Endothelial cell of umbilical vein (primary cell): ENCODE results near the gene RBM3. TPM values are rescaled to one million over a fixed set of nuclear protein-coding genes. Genes with fewer than 3 reads are reported as not detected.

Experiments
- BruUV-seq: library from RNA; stranded (reverse); fragments of 400-500 nt; replicated peaks from 2 replicates; lab custom pipeline; 2021; lab: Mats Ljungman, UMichigan
- CTCF ChIA-PET: fragments of 300-600, 350-600 bp; sonication (Branson Sonifier 250); formaldehyde crosslinking; loops from one replicate; lab custom pipeline; 2021; ENCODE audit warnings: antibody characterized with exemption, inconsistent platforms; lab: Charles Lee
- POLR2A ChIA-PET: fragments of 300-600, 350-600 bp; sonication (Branson Sonifier 250); formaldehyde crosslinking; loops from one replicate; lab custom pipeline; 2021; ENCODE audit warnings: antibody characterized with exemption, inconsistent platforms; lab: Charles Lee
- DNase-seq: peaks from one replicate; pipeline ENCODE4 v3.0.0-alpha.2; 2011; ENCODE audit warnings: low read depth, low spot score
- FAIRE-seq: peaks from 2 replicates; lab custom pipeline; 2011; peaks lifted over from hg19 to GRCh38; lab: Jason Lieb, UNC
- H2AFZ ChIP-seq: 2 replicates; pipeline ENCODE4 v1.6.0; 2012; ENCODE audit warnings: low read depth, low read length, control low read depth, inconsistent platforms
- H3K27ac ChIP-seq: 2 replicates; pipeline ENCODE4 v1.5.1; 2011; ENCODE audit warnings: low read depth, mild to moderate bottlenecking, control low read depth, low read length, moderate library complexity; ENCODE audit not compliant: insufficient read depth
- H3K27me3 ChIP-seq, 2 experiments: 2 replicates each; pipeline versions ENCODE4 v1.6.0 to v1.6.1; 2011; ENCODE audit warnings: low read length in 2 of 2, mixed read lengths in 1 of 2; ENCODE audit not compliant: control insufficient read depth in 2 of 2, insufficient read depth in 2 of 2
- H3K36me3 ChIP-seq, 2 experiments: 2 replicates in 1 of 2; 3 replicates in 1 of 2; pipeline ENCODE4 v1.5.1; 2011; ENCODE audit warnings: low read length in 2 of 2, mild to moderate bottlenecking in 1 of 2, moderate library complexity in 1 of 2; ENCODE audit not compliant: control insufficient read depth in 2 of 2, insufficient read depth in 2 of 2; ENCODE audit errors: extremely low read depth in 1 of 2
- H3K4me1 ChIP-seq: 3 replicates; pipeline ENCODE4 v1.5.1; 2011; ENCODE audit warnings: mild to moderate bottlenecking, low read length; ENCODE audit not compliant: control insufficient read depth, insufficient read depth; ENCODE audit errors: extremely low read depth
- H3K4me2 ChIP-seq: 2 replicates; pipeline ENCODE4 v1.6.1; 2011; ENCODE audit warnings: low read length, control low read depth, mixed read lengths; ENCODE audit not compliant: insufficient read depth
- H3K4me3 ChIP-seq, 3 experiments: fragments of 200-600 bp in 1 of 3; sonication (generic), shearing (Covaris generic) in 1 of 3; replicated peaks in 1 of 3; 2 replicates each; pipeline ENCODE4 v1.5.1; 2011 to 2016; ENCODE audit warnings: control low read depth in 3 of 3, low read length in 3 of 3, mild to moderate bottlenecking in 2 of 3, inconsistent platforms in 1 of 3, low read depth in 1 of 3, moderate library complexity in 1 of 3; ENCODE audit not compliant: insufficient read depth in 1 of 3
- H3K79me2 ChIP-seq: 2 replicates; pipeline ENCODE4 v1.6.0; 2012; ENCODE audit warnings: low read length, inconsistent platforms; ENCODE audit not compliant: control insufficient read depth, insufficient read depth
- H3K9ac ChIP-seq: replicated peaks from 2 replicates; pipeline ENCODE3; 2011; ENCODE audit warnings: low read length, control low read depth; ENCODE audit not compliant: insufficient read depth; ENCODE audit errors: extremely low read depth
- H3K9me1 ChIP-seq: replicated peaks from 3 replicates; pipeline ENCODE4 v1.6.0; 2011; ENCODE audit warnings: mild to moderate bottlenecking, low read length; ENCODE audit not compliant: control insufficient read depth, insufficient read depth; ENCODE audit errors: extremely low read depth
- H3K9me3 ChIP-seq: replicated peaks from 2 replicates; pipeline ENCODE4 v1.5.1; 2012; ENCODE audit warnings: low read length, inconsistent platforms; ENCODE audit not compliant: control insufficient read depth, insufficient read depth
- H4K20me1 ChIP-seq: replicated peaks from 2 replicates; pipeline ENCODE3; 2011; ENCODE audit warnings: mild to moderate bottlenecking, low read length; ENCODE audit not compliant: control insufficient read depth, insufficient read depth; ENCODE audit errors: extremely low read depth
- CTCF ChIP-seq, 2 donors: IDR thresholded peaks; 1 replicate in 1 of 2; 2 replicates in 1 of 2; pipeline ENCODE4 v1.5.1; 2011; ENCODE audit warnings: low read length in 2 of 2, mild to moderate bottlenecking in 2 of 2, moderate library complexity in 2 of 2, control low read depth in 1 of 2, inconsistent platforms in 1 of 2, low read depth in 1 of 2; ENCODE audit not compliant: insufficient read depth in 1 of 2; ENCODE audit errors: extremely low read depth in 1 of 2
- GATA2 ChIP-seq: IDR thresholded peaks from 2 replicates; pipeline ENCODE4 v1.7.0; 2011; ENCODE audit warnings: low read depth, mild to moderate bottlenecking, moderate library complexity, mixed read lengths, low read length; ENCODE audit not compliant: insufficient read length, insufficient read depth
- MAX ChIP-seq: IDR thresholded peaks from 2 replicates; pipeline ENCODE4 v1.6.1; 2011; ENCODE audit not compliant: insufficient read depth, insufficient read length
- POLR2AphosphoS5 ChIP-seq: IDR thresholded peaks from 2 replicates; pipeline ENCODE4 v1.6.1; 2012; ENCODE audit warnings: low read depth, mild to moderate bottlenecking, control low read depth, low read length, moderate library complexity; ENCODE audit not compliant: insufficient read depth
- dilution Hi-C: fragments of 300-500 bp; cut with MboI; formaldehyde crosslinking; loops from one replicate; pipeline ENCODE4 v1.15.0; 2019; ENCODE audit warnings: low sequenced_read_pairs; ENCODE audit not compliant: extremely low pct_ligation_motif_present
- intact Hi-C: fragments of 100-400 bp; cut with micrococcal nuclease; formaldehyde crosslinking; loops from one replicate; pipeline ENCODE4 v1.10.0; 2022
- polyA plus RNA-seq, 4 experiments: library from polyadenylated mRNA; depleted of rRNA in 3 of 4; stranded (reverse) in 3 of 4; unstranded in 1 of 4; fragments of >200 nt; gene quantifications; 2 replicates each; pipeline versions ENCODE4 v1.2.1 to v1.2.3, GENCODE V29; 2011 to 2012; ENCODE audit warnings: missing spikeins in 1 of 4
- total RNA-seq: library from RNA; stranded (reverse); gene quantifications from 2 replicates; pipeline ENCODE4 v1.2.3, GENCODE V29; 2021

RBM3 gene
- total and polyA plus RNA-seq, 2 donors (not counting 3 experiments of a cell fraction or from before 2014, with no cell fraction given), result 313 to 477 TPM

DNA sequence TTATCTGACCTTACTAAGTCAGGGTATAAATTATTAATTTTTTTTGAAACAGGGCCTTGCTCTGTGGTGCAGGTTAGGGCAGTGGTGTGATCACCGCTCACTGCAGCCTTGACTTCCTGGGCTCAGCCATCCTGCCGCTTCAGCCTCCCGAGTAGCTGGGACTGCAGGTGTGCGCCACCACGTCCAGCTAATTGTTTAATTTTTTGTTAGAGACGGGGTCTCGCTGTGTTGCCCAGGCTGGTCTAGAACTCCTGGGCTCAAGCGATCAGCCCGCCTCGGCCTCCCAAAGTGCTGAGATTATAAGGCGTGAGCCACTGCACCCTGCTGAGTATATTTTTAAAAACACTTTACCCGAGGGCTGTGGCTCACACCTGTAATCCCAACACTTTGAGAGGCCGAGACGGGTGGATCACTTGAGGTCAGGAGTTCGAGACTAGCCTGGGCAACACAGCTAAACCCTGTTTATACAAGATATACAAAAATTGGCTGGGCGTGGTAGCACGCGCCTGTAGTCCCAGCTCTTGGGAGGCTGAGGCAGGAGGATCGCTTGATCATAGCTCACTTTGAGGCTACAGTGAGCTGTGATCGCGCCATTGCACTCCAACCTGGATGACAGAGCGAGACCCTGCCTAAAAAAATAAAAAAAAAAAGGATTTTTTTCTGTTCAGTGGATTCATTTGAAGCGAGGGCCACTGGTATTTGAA is 35.5 kb upstream of the RBM3 start:
- no peak for DNase-seq
- CTCF ChIA-PET, result interaction anchor here (1.3 to 1.6 kb wide), 3 partner anchors 10 to 20 kb away, joined by 5 to 11 read pairs (median 8); no protein-coding TSS in a partner anchor
- H2AFZ ChIP-seq, result peak overlapping the region; percentile 39

More for the DNA sequence above, 35.5 kb upstream of the RBM3 start:
- dilution Hi-C loops (no loop called here), intact Hi-C loops (loop anchor here (1.0 kb wide), 3 partner anchors 32 to 53 kb away; partner anchors contain the start of gene RBM3)
- Histone ChIP-seq H3K27ac (no peak overlapping the region), H3K27me3 (no peaks in the 10 kb centered on the region), H3K4me3 (no peak overlapping the region), H3K79me2 (peaks cover 13% of the 10 kb centered on the region), H3K9me3 (no peaks in the 10 kb centered on the region), H3K9me1 (no peaks in the 10 kb centered on the region), H4K20me1 (no peaks in the 10 kb centered on the region), H3K9ac (no peak overlapping the region), H3K36me3 (no peaks in the 10 kb centered on the region), H3K4me2 (no peak overlapping the region), H3K4me1 (peaks cover 7% of the 10 kb centered on the region)
- no peak for TF ChIP-seq POLR2AphosphoS5
- TF ChIP-seq MAX, result no peak
- no peak for TF ChIP-seq CTCF (IDR thresholded peaks at IDR 0.05; ENCODE audit: extremely low read depth in 1 of 2, insufficient read depth in 1 of 2, low read depth in 1 of 2, low read length in 2 of 2)
- no peak for TF ChIP-seq GATA2
- BruUV-seq, result no TSS peak
- FAIRE-seq, result no peak
- POLR2A ChIA-PET, result interaction anchor here (1.7 kb wide), 1 partner anchor 36 kb away, joined by 7 read pairs; the partner anchor contains the start of gene RBM3
